GM21447 (cell line): ENCODE measurements around the gene KIAA0753.
"Not testable (repeated sequence)": the region's sequence is repeated elsewhere in the genome, so short reads cannot be mapped to it uniquely, and the experiment has no call there.

Experiments used
- ATAC-seq: cut with Tn5 transposase; IDR thresholded peaks from one replicate; pipeline ENCODE4 v1.9.1; 2021; ENCODE audit not compliant: unreplicated experiment

Gene KIAA0753

GRCh38 chr17:6599364-6599763 lies 41.1 kb downstream of the KIAA0753 start:
- ATAC-seq: no peak

- ATAC-seq: no peak
Observed at GRCh38 chr17:6597727-6598126, 42.8 kb downstream of the KIAA0753 start.

DNA sequence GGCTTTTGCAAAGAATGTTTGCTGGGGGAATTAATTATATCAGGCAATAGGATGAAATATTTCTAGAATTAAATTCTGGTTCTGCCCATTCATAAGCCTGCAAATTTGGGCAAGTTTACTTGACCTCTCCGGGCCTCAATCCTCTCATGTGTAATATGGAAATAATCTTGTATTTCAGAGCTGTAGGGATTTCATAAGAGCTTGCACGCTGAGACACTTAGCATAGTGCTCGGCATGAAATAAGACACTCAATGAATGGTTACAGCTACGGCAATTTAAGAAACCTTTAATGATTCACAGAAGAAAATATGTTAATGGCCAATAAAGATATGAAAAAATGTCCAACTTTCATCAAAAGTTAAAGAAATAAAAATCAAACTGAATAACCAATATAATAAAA lies 43.6 kb downstream of the KIAA0753 start:
- ATAC-seq: no peak

- ATAC-seq: no peak
Observed at GRCh38 chr17:6596511-6596910, 44.0 kb downstream of the KIAA0753 start.

DNA sequence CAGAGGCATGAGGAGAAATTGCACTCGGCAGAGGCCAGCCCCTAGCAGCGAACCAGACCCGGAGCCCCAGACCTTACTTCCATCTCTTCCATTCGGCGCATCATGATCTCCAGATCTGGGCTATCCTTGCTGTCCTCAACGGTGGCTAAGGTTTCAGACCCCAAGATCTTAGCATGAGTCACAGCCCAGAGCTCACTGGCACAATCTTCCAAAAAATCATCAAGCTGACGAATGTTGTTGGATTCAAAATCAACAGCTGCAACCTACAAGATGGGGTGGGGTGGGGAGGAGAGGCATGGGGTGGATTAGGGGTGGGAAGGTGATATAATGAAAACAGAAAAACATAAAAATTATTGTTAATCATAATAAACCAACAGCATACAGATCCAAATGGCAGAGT lies 44.4 kb downstream of the KIAA0753 start:
- ATAC-seq: no peak

DNA sequence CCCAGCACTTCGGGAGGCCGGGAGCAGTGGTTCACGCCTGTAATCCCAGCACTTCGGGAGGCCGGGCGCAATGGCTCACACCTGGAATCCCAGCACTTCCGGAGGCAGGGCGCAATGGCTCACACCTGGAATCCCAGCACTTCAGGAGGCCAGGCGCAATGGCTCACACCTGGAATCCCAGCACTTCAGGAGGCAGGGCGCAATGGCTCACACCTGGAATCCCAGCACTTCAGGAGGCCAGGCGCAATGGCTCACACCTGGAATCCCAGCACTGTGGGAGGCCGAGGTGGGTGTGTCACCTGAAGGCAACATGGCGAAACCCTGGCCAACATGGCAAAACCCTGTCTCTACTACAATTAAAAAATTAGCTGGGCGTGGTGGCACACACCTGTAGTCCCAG lies 47.1 kb downstream of the KIAA0753 start:
- ATAC-seq: not testable (repeated sequence)

DNA sequence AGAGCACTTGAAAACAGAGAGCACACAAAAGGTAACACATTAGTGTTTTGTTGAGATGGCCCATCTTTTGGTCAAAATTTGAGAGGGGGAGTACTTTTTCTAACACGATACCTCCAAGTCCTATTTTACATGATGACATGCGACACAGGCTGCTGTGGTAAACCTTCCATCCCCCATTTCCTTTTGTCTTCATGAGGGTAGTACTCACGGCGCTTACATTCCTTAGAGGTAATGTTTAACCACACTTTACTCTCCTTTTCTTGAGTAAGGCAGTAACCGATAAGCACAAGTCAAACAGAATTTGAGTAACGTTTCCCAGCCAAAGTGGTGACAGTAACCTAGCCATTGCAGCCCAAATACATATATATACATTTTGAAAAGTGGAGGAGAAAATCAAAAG lies 48.3 kb downstream of the KIAA0753 start:
- no peak for ATAC-seq

DNA sequence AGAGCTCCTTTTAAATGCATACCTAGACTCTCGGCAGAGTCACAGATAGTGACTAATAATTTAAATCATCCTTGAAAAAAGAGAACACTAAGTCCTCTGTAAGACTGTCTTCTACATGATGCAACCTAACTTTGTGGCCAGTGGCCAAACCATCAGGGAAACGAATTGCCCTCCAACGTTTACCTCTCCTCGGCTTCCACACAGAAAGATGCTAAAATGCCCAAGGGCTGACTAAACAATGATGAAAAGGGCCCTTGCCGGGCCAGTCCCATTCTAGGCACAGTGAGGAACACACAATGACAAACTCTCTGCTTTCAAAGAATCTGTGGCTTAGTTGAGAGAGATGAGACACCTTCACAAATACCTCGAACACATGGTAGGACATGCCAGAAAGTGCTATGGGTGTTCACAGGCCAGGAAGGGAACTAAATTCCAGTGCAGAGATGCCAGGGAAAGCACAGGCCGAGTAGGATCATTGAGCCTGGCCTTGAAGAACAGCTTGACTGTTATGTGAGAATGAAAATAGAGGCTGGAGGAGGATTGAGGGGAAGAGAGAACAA lies 48.8 kb downstream of the KIAA0753 start:
- ATAC-seq: no peak

DNA sequence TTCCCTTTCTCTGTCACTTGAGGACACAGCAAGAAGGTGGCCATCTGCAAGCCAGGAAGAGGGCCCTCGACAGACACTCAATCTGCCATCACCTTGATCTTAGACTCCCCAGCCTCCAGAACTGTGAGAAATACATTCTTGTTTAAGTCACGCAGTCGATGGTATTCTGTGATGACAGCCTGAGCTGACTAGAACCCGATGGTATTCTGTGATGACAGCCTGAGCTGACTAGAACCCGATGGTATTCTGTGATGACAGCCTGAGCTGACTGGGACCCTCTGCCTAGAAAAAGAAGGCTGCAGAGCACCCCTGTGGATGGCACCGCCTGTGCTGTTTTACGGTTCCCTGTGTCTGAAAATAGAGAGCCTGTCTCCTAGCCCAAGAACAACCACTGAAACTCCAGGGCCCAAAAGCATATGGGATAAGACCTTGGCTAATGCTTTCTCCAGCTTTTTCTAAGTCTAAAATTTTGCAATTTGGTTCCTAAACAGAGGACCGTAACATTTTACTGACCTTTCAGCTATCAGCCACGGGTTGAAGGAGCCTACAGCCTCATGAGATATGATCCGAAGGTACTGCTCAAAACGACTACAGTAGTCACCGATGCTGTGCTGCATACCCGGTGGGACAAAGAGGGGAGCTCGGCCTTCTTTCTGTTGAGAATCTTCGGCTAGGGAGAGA lies 51.1 kb downstream of the KIAA0753 start:
- ATAC-seq: no peak

DNA sequence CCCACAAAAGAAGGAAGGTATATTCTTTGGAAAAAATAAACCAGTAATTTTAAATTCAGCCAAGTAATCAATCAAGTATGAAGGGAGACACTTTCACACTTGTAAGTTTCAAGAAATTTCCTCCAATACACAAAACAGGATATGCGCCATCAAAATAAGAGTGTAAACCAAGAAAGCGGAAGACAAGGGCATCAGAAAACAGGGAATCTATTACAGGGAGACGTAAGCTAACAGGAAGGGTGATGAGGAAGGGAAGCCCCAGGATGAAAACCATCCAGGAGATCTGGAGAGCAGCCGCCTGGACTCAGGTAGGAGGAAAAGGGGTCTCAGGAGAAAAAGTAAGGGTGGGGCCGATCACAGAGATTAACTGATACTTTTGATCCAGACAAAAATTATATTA lies 52.3 kb downstream of the KIAA0753 start:
- ATAC-seq: no peak

DNA sequence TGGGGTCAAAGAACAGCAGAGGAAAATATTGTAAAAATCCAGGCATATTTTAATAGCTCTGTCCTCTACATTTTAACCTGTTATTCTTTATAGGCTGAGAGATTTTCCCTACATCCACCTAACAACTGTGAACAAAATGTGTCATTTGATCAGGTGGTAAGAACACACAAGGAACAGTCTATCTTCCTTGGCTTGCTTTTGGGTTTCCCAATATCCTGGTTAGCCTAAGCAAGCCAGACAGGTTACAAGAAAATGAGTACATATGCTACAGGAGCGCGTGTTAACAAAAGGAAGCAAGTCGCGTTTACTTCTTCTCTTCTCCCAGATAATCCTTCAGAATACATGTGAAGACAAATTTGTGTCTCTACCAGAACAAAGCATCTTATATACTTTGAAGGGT lies 53.2 kb downstream of the KIAA0753 start:
- ATAC-seq: no peak

GRCh38 chr17:6583411-6583810 lies 57.1 kb downstream of the KIAA0753 start:
- no peak for ATAC-seq

- no peak for ATAC-seq
Observed at GRCh38 chr17:6580625-6581024, 59.9 kb downstream of the KIAA0753 start.

- no peak for ATAC-seq
Observed at GRCh38 chr17:6578491-6578890, 62.0 kb downstream of the KIAA0753 start.

DNA sequence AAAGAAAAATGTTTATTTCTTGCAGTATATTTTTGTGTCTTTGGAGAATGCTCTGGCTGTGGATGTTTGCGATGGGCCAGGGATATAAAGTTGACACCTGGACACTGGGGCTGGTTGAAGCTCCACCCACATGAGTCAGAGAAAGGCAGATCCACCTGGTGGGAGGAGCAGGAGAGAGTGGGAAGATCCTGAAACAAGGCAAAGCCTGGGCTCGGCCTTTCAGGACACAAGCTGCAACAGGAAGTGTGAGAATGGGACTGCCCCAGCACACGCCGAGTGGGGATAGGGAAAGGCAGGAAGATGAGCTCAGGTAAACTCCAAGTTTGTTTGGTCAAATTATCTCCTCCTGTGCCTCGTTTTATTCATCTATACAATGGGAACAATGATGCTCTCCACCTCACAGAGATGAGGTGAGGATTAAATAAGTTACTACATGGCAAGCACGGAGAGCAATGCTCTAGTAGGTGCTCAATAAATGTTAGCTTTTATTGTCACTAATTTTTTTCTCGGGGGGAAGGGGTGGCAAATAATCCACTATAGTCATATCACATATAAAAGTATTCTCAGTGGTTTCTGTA lies 62.7 kb downstream of the KIAA0753 start:
- no peak for ATAC-seq

DNA sequence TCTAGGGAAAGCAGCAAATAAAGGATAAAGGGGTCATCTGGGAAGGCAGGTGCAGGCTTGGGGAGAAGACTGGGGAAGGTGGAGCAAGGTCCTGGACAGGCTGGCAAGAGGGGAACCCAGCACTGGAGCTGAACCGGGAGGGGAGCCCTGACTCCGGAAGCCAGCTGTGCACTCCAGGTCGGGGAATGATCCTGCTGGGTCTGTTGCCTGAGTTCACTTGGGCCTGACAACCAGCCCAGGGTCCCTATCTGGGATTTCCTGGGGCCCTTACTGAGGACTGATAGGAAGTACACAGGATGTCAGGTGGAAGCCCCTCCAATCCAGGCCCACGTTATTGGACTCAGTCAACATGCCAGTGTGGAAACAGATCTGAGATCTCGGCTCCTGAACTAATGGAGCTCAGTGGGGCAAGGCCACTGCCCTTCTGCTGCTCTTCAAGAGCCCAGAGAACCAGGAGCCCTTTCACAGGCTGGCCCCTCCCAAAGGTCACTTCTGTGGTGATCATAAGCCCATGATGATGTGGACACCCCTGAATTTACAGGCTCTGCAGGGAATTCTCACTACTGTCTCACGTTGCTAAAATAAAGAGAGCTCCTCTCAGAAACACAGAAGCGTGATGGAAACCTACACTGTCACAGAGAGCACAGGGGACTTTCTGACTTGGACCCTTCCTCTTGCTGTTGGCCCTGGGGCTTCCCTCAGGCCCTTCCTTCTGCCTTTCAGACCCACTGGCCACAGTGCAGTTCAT lies 64.3 kb downstream of the KIAA0753 start:
- no peak for ATAC-seq

- peak; percentile 27 for ATAC-seq
Observed at GRCh38 chr17:6575596-6575988, 64.9 kb downstream of the KIAA0753 start.

DNA sequence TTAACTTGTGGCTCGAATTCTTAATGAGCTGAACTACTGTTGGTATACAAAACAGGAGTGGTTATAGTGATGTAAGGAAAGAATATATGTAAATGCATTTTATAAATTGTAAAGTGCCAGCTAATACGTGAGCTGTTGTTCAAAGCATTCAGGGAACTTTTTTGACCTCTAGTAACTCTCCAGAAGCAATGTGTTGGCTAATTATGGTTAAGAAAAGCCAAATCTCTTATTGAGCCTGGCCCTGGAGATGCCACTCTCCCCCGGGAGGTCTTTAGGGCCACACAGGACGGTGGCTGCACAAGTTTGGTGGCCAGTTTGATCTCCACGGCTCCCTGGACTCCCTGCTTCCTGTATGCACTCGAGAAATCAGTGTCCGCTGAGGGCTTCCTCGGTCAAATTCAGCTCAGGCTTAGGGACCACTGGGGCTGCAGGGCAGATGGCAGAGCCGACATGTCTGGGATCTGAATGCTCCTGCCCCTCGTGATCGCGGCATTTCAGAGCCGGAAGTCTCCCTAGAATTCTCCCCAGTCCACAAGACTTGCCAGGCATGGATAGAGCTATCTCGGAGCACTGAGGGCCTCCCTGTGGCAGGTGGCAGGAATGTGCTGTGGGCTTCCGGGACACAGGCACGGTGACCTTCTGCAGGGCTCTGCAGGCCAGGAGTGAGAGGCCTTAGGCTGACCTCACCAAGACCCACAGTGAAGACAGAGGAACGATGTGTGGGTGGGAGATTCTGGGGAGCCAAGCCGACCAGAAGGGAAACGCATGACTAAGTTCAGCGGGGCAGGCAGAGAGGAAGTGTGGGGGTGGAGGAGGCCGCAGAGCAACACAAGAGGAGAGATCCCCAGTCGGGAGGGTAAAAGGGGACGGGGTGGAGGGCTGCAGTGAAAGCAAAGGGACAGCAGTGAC lies 65.6 kb downstream of the KIAA0753 start:
- peak; percentile 74 for ATAC-seq

DNA sequence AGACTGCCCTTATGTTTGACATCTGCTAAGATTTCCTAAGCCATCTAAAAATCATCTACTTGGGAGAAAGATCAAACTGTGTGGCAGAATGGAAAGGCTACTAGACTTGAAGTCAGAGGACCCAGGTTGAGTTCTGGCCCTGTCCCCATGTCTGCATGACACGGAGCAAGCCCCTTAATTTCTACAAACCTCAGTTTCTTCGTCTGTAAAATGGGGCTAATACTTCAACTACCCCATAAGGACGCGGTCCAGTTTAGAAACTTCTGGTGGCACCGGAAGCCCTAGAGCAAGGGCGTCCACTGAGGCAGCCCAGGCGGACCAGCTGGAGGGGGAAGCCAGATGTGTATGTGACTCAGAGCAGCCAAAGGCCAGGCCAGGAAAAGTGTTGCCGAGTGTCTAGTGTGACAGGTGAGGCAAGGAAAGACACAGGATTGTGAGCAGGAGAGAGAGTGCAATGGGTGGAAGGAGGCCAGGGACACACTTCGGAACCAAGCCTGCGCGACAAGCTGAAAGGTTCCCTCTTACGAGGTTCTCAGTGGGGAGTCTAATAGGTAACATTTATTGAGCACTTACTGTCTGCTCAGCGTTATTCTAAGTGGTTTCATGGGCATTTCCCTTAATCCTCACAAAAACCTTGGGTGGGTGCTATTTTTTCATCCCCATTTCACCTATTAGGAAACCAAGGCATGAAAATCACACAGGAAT lies 66.4 kb downstream of the KIAA0753 start:
- ATAC-seq: no peak

GRCh38 chr17:6573495-6573894 lies 67.0 kb downstream of the KIAA0753 start:
- ATAC-seq: not testable (repeated sequence)
